GM13977 (cell line): Measurements from ENCODE around the gene LCN15.
"Not testable (repeated sequence)": the region's sequence is repeated elsewhere in the genome, so short reads cannot be mapped to it uniquely, and the experiment has no call there.

Experiments used
- DNase-seq: peaks from one replicate; pipeline ENCODE4 v3.0.0; 2012; ENCODE audit warnings: low spot score
- in situ Hi-C: fragments of 300-500 bp; cut with MboI; formaldehyde crosslinking; loops from one replicate; pipeline ENCODE4 v1.12.0; 2022; ENCODE audit warnings: low sequenced_read_pairs, low pct_unique_long_range_greater_than_20kb, mixed read lengths, inconsistent platforms; ENCODE audit not compliant: unreplicated experiment
- TF ChIP-seq, protein P1 (sequence below): IDR thresholded peaks from 2 replicates; pipeline ENCODE4 v1.5.1; 2012; ENCODE audit warnings: mild to moderate bottlenecking, control low read depth; ENCODE audit not compliant: insufficient read depth; ENCODE audit errors: extremely low read depth, missing control alignments

LCN15 gene

DNA sequence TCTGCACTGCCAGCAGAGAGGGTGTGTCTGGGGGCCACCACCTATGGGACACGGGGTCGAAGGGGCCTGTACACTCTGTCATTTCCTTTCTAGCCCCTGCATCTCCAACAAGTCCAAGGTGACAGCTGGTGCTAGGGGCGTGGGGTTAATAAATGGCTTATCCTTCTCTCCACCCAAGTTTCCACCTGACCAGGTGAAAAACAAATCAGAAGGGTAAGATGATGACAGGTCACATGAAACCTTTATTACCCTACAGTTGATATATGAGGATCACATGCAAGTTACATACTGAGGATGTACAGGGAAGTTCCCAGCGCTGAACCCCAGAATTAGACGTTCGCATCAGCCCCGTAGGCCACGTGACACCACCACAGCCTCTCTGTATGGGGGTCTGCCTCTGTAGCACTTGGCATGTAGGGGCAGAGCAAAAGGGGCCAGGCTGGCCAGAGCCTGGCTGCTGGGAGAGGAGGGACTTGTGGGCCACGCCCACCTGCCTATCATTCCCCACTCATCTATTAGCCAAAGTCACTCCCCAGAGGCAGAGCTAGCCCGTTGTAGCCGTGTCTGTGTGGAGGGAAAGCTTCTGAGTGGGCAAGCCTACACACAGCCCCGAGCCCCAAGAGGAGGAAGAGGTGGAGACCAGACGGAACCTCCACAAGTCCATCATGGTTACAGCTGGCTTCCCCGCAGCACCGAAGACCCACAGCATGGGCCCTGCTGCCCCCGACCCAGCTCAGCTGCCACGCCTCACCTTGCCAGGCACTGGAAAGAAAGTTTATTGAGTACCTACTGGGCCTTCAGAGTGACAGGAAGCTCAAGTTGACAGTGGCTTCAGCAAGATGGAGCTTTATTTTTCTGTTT is 29.0 kb upstream of the LCN15 start:
- peak; percentile 2 for DNase-seq
- TF ChIP-seq, protein P1, sequence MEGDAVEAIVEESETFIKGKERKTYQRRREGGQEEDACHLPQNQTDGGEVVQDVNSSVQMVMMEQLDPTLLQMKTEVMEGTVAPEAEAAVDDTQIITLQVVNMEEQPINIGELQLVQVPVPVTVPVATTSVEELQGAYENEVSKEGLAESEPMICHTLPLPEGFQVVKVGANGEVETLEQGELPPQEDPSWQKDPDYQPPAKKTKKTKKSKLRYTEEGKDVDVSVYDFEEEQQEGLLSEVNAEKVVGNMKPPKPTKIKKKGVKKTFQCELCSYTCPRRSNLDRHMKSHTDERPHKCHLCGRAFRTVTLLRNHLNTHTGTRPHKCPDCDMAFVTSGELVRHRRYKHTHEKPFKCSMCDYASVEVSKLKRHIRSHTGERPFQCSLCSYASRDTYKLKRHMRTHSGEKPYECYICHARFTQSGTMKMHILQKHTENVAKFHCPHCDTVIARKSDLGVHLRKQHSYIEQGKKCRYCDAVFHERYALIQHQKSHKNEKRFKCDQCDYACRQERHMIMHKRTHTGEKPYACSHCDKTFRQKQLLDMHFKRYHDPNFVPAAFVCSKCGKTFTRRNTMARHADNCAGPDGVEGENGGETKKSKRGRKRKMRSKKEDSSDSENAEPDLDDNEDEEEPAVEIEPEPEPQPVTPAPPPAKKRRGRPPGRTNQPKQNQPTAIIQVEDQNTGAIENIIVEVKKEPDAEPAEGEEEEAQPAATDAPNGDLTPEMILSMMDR = no peak
- in situ Hi-C loops = no loop called here

DNA sequence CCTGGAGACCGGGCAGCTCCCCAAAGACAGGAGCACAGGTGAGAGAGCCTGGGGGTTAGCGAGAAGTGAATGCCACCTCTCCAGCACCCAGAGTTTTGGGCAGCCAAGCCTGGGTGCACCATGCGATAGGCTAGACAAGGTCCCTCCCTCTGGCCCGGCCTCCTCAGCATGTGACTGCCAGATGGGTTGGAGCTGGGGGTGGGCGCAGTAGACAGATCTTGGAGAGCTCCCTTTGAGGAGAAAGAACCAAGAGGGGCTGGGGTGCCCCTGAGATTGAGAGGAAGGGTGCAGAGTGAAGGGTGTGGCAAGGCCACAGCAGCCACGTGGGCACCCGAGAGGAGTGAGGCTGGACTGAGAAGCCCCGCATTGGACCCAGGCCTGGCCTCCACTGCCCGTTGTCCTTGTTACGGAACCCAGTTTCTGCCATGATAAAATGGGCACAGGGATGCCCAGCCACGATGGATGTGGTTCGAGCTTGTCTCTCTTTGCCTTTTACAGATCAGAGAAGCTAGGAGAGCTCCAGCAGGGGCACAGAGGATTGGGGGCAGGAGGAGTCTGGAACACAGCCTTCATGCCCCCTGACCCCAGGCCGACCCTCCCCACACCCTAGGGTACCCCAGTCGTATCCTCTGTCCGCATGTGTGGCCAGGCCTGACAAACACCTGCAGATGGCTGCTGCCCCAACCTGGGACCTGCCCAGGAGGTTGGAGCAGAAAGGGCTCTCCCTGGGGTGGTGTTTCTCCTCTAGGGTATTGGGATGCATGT is 28.2 kb upstream of the LCN15 start:
- DNase-seq = peak; percentile 7
- TF ChIP-seq, protein P1 = no peak
- in situ Hi-C loops = no loop called here

DNA sequence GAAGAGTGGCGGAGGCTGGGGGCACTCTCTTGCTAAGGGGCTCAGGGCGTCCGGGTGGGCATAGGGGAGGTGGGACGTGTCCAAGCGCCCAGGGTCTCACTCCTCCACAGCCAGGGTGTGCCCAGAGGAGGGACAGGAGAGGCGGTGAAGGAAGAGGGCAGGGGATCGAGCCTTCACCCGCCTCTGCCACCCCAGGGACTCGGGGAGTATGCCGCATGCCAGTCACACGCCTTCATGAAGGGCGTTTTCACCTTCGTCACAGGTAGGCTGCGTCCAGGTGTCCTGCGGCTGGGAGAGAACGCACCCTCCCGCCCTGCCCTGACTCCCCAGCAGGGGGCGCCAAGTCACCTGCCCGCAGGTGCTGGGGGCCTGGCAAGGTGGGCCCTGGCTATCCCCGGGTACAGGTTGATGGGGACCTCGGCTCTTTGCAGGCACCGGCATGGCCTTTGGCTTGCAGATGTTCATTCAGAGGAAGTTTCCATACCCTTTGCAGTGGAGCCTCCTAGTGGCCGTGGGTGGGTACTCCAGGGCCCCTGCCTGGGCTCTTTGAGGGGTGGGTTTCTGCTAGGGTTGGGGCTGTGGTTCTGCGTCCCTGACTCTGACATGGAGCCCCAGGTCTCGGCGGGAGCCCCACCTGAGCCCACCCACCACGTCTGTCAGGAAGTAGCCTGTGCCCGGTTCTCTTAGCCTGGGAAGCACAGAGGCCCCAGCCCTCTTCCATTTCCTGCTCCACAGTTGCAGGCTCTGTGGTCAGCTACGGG is 27.4 kb upstream of the LCN15 start:
- in situ Hi-C loops = no loop called here
- peak; percentile 55 for DNase-seq
- TF ChIP-seq, protein P1 = peak; percentile 67

DNA sequence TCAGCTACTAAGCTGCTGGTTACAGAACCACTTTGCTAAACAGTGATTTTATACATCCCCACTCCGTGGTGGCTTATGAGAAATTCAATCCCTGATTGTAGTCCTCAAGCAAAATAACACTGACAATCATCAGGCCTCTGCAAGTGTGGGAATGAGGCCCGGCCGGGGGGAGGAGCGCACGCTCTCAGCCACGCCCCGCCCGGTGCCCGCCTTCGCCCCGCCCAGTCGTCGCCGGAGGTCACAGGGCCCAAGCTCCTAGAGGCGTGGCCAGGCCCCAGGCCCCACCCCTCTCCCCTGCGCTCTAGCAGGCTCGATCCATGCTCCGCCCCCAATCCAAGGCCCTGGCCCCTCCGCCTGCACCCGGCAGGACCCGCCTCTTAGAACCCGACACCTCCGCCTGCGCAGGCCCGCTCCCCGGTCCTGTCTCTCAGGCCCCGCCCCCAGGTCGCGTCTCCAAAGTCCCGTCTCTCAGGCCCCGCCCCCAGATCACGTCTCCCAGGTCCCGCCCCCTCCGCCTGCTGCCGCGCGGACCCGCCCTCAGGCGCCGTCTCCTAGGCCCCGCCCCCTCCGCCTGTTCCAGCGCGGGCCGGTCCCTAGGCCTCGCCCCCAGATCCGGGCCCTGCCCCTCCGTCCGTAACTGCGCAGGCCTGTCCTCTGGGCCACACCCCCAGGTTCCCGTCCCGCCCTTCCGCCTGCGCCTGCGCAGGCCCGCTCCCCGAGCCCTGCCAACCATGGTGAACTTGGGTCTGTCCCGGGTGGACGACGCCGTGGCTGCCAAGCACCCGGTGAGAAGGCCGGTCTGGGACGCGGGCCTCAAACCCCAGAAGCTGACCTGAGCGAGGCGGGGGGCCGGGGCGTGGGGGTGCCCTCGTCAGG is 26.6 kb upstream of the LCN15 start, which contains the start of gene TMEM141:
Gene TMEM141, plus strand, starts transcription at position 705 of the 876 bp plus-strand sequence. Its CDS starts 27 bp downstream, at position 732.
- DNase-seq = peak; percentile 74
- TF ChIP-seq, protein P1 = no peak
- in situ Hi-C loops = no loop called here

DNA sequence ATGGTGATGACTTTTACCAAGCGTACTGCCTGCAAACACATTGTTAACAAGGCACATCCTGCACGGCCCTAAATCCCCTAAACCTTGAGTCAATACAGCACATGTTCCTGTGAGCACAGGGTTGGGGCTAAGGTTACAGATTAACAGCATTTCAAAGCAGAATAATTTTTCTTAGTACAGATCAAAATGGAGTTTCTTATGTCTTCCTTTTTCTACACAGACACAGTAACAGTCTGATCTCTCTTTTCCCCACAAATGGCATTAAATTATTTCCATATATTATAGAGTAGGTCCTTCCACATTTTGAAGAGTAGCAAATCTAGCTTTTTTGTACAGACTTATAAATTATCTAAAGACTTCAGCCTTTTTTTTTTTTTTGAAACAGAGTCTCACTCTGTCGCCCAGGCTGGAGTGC is 25.2 kb upstream of the LCN15 start:
- DNase-seq = no peak
- TF ChIP-seq, protein P1 = no peak
- in situ Hi-C loops = no loop called here

DNA sequence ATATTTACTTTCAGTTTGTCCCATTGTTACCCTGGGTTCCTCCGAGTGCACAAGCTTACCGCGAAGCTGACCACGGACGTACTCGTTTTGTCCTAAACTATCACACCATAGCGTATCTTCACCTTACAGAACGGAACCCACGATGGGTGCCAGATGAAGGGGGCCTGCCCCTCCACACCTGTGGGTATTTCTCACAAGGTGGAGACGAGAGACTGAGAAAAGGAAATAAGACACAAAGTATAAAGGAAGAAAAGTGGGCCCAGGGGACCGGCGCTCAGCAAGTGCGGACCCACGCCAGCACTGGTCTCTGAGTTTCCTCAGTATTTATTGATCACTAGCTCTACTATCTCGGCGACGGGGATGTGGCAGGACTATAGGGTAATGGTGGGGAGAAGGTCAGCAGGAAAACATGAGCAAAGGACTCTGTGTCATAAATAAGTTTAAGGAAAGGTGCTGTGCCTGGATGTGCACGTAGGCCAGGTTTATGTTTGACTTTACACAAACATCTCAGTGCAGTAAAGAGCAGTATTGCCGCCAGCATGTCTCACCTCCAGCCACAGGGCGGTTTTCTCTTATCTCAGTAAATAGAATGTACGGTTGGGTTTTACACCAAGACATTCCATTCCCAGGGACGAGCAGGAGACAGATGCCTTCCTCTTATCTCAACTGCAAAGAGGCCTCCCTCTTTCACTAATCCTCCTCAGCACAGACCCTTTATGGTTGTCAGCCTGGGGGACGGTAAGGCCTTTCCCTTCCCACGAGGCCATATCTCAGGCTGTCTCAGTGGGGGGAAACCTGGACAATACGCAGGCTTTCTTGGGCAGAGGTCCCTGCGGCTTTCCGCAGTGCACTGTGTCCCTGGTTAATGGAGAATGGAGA is 24.6 kb upstream of the LCN15 start:
- in situ Hi-C loops, DNase-seq: not testable (repeated sequence)
